Endometrial microvascular endothelial cells (primary cell): ENCODE measurements around the gene TC2N. TPM values are rescaled to one million over a fixed set of nuclear protein-coding genes. Genes with fewer than 3 reads are reported as not detected.

ENCODE experiments used
- in situ Hi-C: cut with HindIII; loops from 2 replicates; pipeline ENCODE4 v1.10.0; 2017; ENCODE audit warnings: low sequenced_read_pairs, low pct_unique_long_range_greater_than_20kb; ENCODE audit errors: inconsistent ontology term
- total RNA-seq: library from RNA; depleted of rRNA; stranded (reverse); fragments of >200 nt; gene quantifications from one replicate; pipeline ENCODE4 v1.2.3, GENCODE V29; 2015; ENCODE audit errors: inconsistent ontology term

Gene TC2N
- total RNA-seq, 1 donor from 2014 or later = not detected

DNA sequence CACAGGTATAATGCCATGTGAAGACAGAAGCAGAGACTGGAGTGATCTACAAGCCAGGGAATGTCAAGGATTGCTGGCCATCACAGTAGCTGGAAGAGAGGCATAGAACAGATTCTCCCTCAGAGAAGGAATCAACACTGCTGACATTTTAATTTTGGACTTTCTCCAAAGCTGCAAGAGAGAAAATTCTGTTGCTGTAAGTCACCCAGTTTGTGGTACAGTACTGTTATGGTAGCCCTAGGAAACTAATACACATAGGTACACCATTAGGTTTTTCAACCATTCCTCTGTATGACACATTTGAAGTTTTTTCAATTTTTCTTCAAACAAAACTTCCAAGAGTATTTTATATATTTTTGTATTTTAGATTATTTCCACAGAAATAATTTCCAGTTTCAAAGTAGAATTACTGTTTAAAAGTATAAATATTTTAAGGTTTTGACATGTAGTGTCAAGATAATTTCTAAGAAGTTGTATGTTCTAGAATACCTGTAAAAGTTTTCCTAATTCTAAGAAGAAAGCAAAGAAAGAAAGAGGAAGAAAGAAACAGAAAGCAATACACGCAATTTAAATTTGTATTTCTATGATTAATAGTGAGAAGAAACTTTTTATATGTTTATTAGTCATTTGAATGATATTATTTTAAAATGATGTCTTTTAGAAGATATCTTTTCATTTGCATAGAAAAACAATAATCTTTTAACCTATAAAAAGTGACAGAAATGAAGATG, 70.6 kb downstream of the TC2N start:
- in situ Hi-C loops = no loop called here

DNA sequence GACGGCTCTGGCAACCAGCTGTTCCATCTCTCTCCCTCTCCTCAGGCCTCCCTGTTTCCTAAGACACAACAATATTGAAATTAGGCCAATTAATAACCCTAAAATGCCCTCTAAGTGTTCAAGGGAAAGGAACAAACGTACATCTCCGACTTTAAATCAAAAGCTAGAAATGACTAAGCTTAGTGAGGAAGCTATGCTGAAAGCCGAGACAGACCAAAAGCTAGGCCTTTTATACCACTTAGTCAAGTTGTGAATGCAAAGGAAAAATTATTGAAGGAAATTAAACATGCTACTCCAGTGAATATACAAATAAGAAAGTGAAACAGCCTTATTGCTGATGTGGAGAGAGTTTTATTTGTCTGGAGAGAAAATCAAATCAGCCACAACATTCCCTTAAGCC, 73.6 kb downstream of the TC2N start:
- in situ Hi-C loops = no loop called here

DNA sequence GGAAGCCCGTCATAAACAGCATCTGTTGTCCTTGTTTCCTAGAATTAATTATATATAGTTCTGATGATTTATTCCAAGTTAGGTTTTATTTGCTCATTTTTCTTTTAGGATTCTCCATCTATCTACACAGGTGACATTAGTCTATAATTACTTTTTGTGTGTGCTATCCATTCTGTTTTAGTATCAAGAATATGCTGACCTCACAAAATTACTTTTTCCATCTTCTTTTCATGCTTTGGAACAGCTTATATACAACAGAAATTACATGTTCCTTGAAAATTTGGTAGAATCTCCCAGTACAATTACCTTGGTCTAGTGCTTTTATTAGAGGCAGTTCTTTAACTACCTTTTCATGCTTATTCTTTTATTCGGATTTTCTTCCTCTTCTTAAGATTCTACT, 81.1 kb downstream of the TC2N start:
- in situ Hi-C loops = no loop called here

DNA sequence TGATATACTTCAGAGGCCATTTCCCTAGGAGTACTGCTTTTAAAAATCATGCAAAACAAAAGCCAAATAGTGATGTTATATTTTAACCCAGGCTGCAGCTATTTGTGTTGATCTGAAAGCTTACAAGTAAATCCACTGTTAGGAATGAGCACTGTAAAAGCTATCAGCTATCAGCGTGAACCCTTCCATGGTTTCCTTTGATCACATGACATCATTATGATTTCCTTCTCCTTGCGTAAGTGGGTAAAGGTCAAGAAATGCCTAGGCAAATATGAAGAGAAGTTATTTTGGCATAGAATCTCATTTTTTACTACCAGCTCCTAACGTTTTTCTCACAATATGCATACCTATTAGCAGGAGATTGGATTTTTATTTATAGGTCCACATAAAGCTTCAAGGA, 86.9 kb downstream of the TC2N start:
- in situ Hi-C loops = no loop called here

DNA sequence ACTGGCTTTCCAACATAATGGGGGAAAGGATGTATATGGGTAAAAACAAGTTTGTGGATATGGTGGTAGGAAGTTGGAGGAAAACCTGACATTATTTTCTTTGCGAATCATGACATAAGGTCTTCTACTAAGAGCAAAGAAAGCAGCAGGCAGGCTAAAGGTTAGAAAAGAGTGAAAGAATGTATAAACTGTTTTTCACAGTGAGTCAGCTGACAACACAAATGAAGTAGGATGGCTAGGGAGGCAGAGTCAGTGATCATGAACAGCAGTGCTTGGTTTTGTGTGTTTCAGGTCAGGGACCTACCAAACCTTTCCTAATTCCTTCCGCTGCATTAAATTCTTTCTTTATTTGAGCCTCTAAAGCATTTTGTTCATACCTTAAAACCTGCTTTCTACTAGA, 89.1 kb downstream of the TC2N start:
- in situ Hi-C loops = no loop called here

DNA sequence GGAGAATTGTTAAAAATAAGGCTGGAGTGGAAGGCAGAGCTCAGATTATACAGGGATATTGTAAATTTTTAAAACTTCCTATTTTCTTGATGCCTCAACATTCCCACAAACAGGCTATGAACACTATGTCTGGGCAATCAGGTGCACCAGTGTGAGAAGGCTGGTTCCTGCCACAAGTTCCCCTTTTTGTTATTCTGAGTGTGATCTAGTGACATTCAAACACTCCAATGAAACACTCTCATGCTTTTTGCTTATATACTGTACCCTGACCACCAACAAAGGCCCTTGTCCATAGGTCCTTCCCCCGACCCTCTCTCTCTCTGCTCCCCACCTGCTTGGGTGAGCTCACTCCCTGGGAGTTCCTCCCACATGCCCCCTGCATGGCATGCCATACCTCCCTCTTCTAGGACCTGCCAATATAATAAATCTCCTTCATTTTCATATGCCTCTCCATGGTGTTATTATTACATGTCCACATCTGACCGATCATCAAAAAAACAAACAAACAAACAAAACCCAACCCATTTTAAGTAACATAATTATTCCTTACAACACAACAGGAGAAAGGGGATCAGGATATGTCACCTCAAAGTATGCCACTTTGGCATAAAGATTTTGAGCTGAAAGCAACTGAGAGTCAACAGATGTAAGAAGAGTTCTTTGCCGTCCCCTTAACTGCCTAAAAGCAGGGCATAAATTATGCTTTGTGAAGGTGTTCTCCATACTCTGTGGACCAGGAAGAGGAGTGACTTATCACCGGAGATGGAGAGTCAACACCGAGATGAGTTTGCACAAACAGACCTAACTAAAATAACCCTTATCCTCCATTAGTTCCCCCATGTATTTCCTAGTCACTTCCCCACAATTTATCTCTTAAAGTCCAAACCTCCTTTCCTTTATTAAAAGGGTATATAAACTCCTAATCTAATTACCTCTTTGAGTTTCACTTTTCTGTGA, 92.9 kb downstream of the TC2N start:
- in situ Hi-C loops = no loop called here

DNA sequence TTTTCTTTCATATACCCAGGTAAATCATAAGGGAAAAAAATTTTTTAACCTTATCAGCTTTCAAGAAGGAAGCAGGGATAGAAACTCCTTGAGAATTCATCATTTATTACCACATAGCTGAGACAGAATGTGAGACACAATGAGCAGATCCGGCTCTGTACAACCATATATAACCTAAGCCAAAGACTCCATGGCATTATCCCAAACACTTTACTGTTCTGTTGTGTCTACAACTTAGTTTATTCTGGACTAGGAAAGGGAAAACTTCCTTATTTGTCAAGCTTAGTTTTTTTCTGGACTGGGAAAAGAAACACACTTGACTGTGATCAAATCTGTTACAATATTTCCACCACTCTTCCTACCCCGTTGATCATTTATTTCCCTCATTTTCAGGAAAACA, 97.2 kb downstream of the TC2N start:
- in situ Hi-C loops = no loop called here

DNA sequence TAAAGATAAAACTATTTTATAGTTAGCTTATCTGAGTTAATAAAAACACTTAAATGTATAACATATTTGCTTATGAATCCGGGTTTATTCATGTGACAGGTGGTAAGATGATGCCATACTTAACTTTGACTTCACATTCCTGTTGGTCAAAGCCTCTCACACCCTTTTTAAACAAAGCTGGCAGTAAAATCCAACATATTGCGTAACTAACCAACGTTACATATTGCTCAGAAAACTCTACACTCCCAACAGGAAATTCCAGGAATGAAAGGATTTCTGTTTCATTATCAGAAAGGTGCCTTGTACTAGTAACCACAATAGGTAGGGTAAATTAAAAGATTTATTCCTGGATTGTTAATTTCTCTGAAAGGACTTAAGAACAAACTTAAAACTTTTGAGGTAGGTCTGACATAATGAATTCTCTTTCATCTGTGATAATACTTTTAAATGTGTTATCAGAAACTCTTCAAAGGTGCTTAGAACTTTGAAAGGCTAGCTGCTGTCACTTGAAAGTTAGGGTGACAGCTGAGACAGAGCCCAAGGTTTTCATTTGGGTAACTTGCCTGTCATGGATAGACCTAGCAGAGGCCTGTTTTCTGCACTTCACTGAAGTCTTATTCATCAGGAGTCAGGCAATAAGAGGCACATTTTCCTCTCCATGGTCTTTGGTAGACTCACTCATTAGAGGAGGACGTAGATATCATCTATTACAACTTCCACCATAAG, 111.6 kb downstream of the TC2N start:
- in situ Hi-C loops = no loop called here

DNA sequence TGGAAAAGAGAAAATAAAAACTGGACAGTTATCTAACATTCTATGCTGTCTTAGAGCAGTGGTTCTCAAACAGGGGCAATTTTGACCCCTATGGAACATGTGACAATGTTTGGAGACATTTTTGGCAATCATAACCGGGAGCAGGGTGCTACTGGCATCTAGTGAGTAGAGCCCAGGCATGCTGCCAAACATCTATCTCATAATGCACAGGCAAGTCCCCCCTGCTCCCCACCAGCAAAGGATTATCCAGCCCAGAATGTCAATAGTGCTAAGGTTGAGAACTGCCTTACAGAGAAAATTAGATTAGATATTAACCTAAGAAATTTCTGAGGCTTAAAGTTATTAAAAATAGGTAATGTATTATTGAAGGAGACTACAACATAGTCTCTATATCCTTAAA, 112.5 kb downstream of the TC2N start:
- in situ Hi-C loops = no loop called here

DNA sequence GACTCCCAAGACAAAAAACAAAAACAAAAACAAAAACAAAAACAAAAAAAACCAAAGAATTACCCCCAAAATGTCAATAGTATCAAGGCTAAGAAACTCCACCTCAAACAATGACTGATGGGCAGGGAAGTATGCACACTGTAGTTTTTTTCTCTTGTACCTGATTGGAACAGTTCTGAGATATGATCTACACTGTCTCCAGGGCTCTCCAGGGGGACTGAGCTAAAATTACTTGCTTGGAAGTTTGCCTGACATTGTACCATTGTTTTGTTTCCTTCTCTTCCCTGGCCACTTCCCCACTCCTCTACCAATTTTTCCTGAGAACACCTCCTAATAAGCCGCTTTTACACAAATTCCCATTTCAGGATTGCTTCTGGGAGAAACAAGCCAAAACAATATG, 113.2 kb downstream of the TC2N start:
- in situ Hi-C loops = no loop called here

DNA sequence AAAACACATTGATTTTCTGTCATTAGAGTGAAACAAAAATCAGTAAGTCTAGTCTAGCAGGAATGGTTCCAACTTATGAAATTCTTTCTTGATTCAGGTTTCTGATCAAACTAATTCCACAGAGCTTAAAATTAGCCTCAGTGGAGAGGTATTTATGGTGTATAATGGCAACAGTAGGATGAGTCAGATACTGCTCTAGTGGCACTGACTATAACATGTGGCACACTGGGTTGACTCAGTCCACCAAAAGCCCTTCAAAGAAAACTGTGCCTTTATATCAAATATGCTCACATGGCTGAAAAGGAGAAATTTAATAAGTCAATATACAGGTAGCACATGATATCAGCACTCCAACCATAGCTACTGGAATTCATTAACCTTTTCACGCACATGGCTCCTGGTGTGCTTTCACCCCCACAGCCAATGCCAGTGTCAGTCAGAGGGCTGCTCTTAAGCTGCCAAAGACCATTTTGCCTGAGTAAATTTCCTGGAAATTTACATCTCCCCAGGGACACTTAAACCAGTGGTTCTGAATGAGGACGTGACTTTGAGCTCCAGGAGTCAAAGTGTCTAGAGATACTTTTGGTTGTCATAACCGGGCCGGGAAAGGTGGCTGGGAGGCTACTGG, 113.7 kb downstream of the TC2N start:
- in situ Hi-C loops = no loop called here

DNA sequence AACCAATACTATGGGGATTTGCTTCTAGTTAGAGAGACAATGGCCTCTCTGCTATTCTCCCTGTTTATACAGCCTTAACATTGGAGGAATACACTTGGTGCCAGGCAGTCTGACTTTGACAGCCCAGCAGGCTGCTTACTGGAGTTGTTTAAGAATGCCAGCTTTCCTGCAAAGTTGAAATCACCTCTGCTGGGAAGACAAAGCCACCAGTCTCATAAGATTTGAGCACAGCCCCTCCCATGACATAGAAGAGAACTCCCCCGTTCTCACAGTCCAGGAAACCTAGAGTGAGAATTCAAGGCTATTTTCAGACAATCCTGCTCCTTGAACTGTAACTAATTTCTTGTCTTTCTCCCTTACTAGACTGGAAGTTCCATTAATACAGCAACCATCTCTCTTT, 114.4 kb downstream of the TC2N start:
- in situ Hi-C loops = no loop called here

DNA sequence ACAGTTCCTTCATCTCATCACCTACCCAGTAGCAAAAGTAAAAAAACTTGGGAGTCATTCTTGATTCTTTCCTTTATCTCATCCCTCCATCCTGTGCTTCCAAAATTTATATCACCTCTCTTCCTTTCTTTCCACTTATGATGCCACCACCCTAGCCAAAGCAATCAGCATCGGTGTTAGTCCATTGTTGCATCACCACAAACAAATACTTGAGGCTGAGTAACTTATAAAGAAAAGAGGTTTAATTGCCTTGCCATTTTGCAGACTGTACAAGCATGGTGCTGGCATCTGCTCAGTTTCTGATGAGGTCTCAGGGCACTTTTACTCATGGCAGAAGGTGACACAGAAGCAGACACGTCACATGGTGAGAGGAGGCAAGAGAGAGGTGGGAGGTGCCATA, 115.6 kb downstream of the TC2N start:
- in situ Hi-C loops = no loop called here

DNA sequence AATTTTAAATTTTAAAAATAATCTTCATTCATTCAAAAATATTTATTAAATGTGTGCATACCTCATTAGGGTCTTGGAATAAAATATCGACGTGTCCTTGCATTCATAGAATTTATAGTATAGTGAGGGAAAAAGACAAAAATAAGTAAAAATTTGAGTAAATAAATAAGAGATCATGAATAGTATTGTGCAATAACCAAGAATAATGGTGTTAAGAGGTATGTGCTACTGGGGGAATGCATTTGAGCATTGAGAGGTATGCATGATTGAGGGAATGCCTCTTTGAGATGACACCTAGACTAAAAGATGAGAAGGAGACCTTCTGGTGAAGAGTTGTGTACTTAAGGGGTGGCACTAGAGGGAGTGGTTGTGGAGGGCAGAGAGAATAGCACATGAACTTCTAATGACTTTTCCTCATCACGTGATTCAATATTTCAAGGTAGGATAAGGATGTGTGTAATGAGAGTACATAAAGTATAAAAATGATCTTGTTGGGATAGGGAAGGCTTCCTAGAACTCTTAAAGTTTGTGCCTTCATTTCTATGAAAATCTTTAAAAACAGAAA, 116.6 kb downstream of the TC2N start:
- in situ Hi-C loops = no loop called here

DNA sequence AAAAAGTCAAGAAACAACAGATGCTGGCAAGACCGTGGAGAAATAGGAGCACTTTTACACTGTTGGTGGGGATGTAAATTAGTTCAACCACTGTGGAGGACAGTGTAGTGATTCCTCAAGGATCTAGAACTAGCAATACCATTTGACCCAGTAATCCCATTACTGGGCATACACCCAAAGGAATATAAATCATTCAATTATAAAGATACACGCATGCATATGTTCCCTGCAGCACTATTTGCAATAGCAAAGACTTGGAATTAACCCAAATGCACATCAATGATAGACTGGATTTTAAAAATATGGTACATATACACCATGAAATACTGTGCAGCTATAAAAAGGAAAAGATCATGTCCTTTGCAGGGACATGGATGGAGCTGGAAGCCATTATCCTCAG, 117.5 kb downstream of the TC2N start:
- in situ Hi-C loops = no loop called here

DNA sequence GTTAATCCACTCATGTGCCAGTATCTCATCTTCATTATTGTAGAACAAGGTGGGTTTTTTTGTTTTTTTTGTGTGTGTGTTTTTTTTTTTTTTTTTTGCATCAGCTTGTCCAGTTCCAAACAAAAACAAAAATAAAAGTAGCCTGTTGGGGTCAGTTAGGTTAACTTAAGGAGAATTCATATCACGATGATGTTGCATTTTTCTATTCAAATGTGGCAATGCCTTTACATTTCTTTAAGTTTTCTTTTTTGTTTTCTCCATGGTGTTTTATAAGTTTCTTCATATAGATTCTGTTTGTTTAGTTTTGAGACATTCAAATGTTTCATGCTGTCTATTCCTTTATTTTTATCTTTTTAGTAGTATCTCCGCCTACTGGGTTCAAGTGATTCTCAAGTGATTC, 119.3 kb downstream of the TC2N start:
- in situ Hi-C loops = no loop called here

DNA sequence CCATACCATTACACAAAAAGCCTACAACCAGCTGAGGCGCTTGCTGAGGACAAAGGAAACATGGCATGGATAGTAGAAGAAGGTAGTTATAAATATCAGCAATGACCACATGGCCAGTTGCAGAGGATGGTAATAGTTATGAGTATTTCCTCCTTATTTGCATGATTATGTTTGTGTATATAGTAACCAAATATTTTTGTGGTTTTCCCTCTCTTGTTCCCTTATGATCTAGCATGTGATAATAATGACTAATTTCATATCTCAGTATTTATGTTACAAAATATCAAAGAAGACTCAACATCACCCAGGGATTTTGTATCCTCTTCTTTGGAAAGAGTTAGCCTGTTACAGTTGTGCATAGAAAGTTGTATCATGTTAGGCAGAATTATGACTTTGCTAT, 122.0 kb downstream of the TC2N start:
- in situ Hi-C loops = no loop called here

DNA sequence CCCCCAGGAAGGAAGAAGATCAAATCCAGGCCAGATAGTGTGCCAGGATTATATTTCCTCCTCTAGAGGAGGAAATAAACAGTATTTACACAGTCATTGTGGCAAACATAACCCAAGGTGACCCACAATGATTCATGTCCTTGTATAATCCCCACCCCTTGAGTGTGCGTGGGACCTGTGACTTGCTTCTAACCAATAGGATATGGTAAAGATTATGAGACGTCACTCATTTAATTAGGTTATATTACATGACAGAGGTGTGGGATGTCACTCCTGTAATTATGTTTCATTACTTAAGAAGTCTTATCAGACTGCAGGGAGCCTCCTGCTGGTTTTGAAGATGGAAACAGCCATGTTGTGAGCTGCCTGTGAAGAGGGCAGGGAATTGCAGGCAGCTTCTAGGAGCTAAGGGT, 123.3 kb downstream of the TC2N start:
- in situ Hi-C loops = no loop called here

DNA sequence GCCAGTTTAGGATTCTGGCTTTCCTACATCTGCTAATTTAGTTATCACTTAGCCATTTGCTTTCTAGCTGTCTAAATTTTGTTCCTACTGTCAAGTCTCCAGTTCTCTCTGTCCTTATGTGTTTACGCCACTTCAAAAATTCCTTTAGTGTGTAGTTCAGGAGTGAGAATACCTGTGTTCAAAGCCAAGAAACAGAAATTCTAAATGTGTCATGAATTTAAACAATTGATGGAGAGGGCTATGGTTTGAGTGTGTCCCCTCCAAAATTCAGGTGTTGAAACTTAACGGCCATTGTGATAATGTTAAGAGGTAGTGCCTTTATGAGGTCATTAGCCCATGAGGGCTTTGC, 124.1 kb downstream of the TC2N start:
- in situ Hi-C loops = no loop called here
